ENCODE results near the gene CACNA2D2.
"Not testable (repeated sequence)": the region's sequence is repeated elsewhere in the genome, so short reads cannot be mapped to it uniquely, and the experiment has no call there.

The CACNA2D2 gene

GRCh38 chr3:50516440-50516871, 13.0 kb upstream of the CACNA2D2 start:
- TF ChIP-seq CTCF (IDR thresholded peaks at IDR 0.05; ENCODE audit: insufficient read depth, low read length, missing control alignments), result no peak

GRCh38 chr3:50515565-50516439, 12.4 kb upstream of the CACNA2D2 start:
- TF ChIP-seq CTCF (IDR thresholded peaks at IDR 0.05; ENCODE audit: insufficient read depth, low read length, missing control alignments), result no peak
- ChIA-PET CTCF (interaction anchor here (1.1 to 7.4 kb wide), 4 partner anchors 8 to 99 kb away, joined by 4 to 57 read pairs (median 24); partner anchors contain the start of genes CACNA2D2 and MAPKAPK3), POLR2A (no interaction called here)
- H3K4me3 ChIP-seq (ENCODE audit: low read depth, low read length), result no peak overlapping the region
- DNase-seq (ENCODE audit: low read depth, low spot score), result no peak

More at GRCh38 chr3:50516440-50516871, 13.0 kb upstream of the CACNA2D2 start:
- ChIA-PET CTCF (interaction anchor here (1.9 to 7.4 kb wide), 4 partner anchors 8 to 99 kb away, joined by 4 to 57 read pairs (median 32); partner anchors contain the start of genes CACNA2D2 and MAPKAPK3), POLR2A (no interaction called here)
- no peak for DNase-seq (ENCODE audit: low read depth, low spot score)
- no peak overlapping the region for H3K4me3 ChIP-seq (ENCODE audit: low read depth, low read length)

GRCh38 chr3:50512908-50513307, 9.5 kb upstream of the CACNA2D2 start:
- CTCF ChIA-PET, result interaction anchor here (1.0 to 7.4 kb wide), 3 partner anchors 11 to 102 kb away, joined by 3 to 57 read pairs (median 4); no protein-coding TSS in a partner anchor

GRCh38 chr3:50512131-50512530, 8.7 kb upstream of the CACNA2D2 start:
- CTCF ChIA-PET, result interaction anchor here (1.3 to 7.4 kb wide), 2 partner anchors 9 to 30 kb away, joined by 3 to 57 read pairs; no protein-coding TSS in a partner anchor
- DNase-seq (ENCODE audit: low read depth, low spot score), result no peak
- TF ChIP-seq CTCF (IDR thresholded peaks at IDR 0.05; ENCODE audit: insufficient read depth, low read length, missing control alignments), result no peak
- H3K4me3 ChIP-seq (ENCODE audit: low read depth, low read length), result no peak overlapping the region
- POLR2A ChIA-PET, result no interaction called here

More at GRCh38 chr3:50512908-50513307, 9.5 kb upstream of the CACNA2D2 start:
- DNase-seq (ENCODE audit: low read depth, low spot score); H3K4me3 ChIP-seq (ENCODE audit: low read depth, low read length); POLR2A ChIA-PET: not testable (repeated sequence)

- DNase-seq (ENCODE audit: low read depth, low spot score), result no peak
- H3K4me3 ChIP-seq (ENCODE audit: low read depth, low read length), result no peak overlapping the region
- CTCF ChIA-PET, result interaction anchor here (0.8 to 1.6 kb wide), 3 partner anchors 12 to 104 kb away, joined by 3 to 5 read pairs (median 3); no protein-coding TSS in a partner anchor
- POLR2A ChIA-PET, result no interaction called here
- no peak for TF ChIP-seq CTCF (IDR thresholded peaks at IDR 0.05; ENCODE audit: insufficient read depth, low read length, missing control alignments)
Measured at GRCh38 chr3:50510325-50510724, 6.9 kb upstream of the CACNA2D2 start.

GRCh38 chr3:50509715-50510114, 6.3 kb upstream of the CACNA2D2 start:
- no peak for DNase-seq (ENCODE audit: low read depth, low spot score)
- TF ChIP-seq CTCF (IDR thresholded peaks at IDR 0.05; ENCODE audit: insufficient read depth, low read length, missing control alignments), result no peak
- ChIA-PET POLR2A (no interaction called here), CTCF (interaction anchor here (0.8 to 2.5 kb wide), 5 partner anchors 8 to 862 kb away, joined by 3 to 20 read pairs (median 3); no protein-coding TSS in a partner anchor)
- H3K4me3 ChIP-seq (ENCODE audit: low read depth, low read length), result no peak overlapping the region
